ENCODE measurements around the gene FREM1.

GRCh38 chr9:14713187-14713767 lies 197.0 kb downstream of the FREM1 start:
- TF ChIP-seq CTCF (IDR thresholded peaks at IDR 0.05), result no peak
- TF ChIP-seq POLR2AphosphoS5 (IDR thresholded peaks at IDR 0.05), result no peak
- no peak for TF ChIP-seq POLR2A (IDR thresholded peaks at IDR 0.05)
